Endothelial cell (in vitro differentiated cells): ENCODE data around the gene HESX1. TPM values are rescaled to one million over a fixed set of nuclear protein-coding genes. Genes with fewer than 3 reads are reported as not detected.

Experiments
- DNase-seq: peaks from one replicate; pipeline ENCODE4 v3.0.0; 2021; ENCODE audit warnings: low spot score
- H3K27ac Mint-ChIP-seq: one replicate; pipeline ENCODE4 v1.8.0; 2021; ENCODE audit warnings: mixed read lengths, inconsistent platforms; ENCODE audit not compliant: unreplicated experiment
- H3K27me3 Mint-ChIP-seq: one replicate; pipeline ENCODE4 v1.8.0; 2021; ENCODE audit warnings: mild to moderate bottlenecking, moderate library complexity, mixed read lengths, inconsistent platforms; ENCODE audit not compliant: unreplicated experiment
- H3K36me3 Mint-ChIP-seq: one replicate; pipeline ENCODE4 v1.8.0; 2021; ENCODE audit warnings: mild to moderate bottlenecking, low read depth, mixed read lengths, inconsistent platforms; ENCODE audit not compliant: unreplicated experiment
- H3K4me1 Mint-ChIP-seq: one replicate; pipeline ENCODE4 v1.8.0; 2021; ENCODE audit warnings: mild to moderate bottlenecking, mixed read lengths, inconsistent platforms; ENCODE audit not compliant: unreplicated experiment
- H3K4me3 Mint-ChIP-seq: one replicate; pipeline ENCODE4 v1.8.0; 2021; ENCODE audit warnings: mild to moderate bottlenecking, mixed read lengths, inconsistent platforms; ENCODE audit not compliant: unreplicated experiment
- H3K9me3 Mint-ChIP-seq: one replicate; pipeline ENCODE4 v1.8.0; 2021; ENCODE audit warnings: mixed read lengths, inconsistent platforms; ENCODE audit not compliant: unreplicated experiment
- long read RNA-seq: library from polyadenylated mRNA; unstranded; transcript quantifications from one replicate; pipeline ENCODE4 v2.0.0, GENCODE V29; 2020; ENCODE audit not compliant: unreplicated experiment
- total RNA-seq: library from RNA; stranded (reverse); fragmentation: NEBNext Ultra II Directional; extraction: Animal tissue kit (Norgen Biotek cat#: 25700); gene quantifications from one replicate; pipeline ENCODE4 v1.2.1, GENCODE V29; 2021; ENCODE audit not compliant: unreplicated experiment
- TF ChIP-seq, protein P1 (sequence below): fragments of 200-600 bp; sonication (generic); IDR thresholded peaks from one replicate; pipeline ENCODE4 v1.5.0; 2021; ENCODE audit warnings: antibody characterized with exemption; ENCODE audit not compliant: unreplicated experiment

Gene HESX1
- 1.6 TPM for total RNA-seq
- long read RNA-seq, partial matches to known transcripts, result 0 of 1 reads
- long read RNA-seq, other reads (novel, unspliced or antisense), result 1 of 1 reads

DNA sequence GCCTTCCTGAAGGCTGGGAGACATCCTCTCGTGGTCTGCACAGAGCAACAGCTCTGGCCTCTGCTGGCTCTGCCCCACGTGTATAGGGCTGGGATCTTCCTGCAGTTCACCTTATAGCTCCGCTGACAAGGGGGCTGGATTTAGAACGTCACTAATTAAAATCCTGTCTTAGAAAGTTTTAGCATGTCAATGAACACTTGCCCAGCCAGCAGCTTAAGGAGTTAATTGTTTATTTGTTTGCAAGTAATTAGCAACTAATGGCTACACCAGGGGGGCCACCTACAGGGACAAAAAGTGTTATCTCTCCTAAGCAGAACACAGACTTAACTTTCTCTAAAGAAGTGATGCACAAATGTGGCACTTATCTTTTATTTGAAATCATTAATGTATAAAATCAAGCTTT lies at the start of gene HESX1:
Gene HESX1 (minus strand): TSS at position 84 of the 403 bp plus-strand sequence. CDS start 60 bp downstream, at position 24.
- no peak within 1 kb of the TSS for H3K27ac Mint-ChIP-seq
- no peak within 1 kb of the TSS for H3K4me3 Mint-ChIP-seq
- peak; percentile 25 for DNase-seq

DNA sequence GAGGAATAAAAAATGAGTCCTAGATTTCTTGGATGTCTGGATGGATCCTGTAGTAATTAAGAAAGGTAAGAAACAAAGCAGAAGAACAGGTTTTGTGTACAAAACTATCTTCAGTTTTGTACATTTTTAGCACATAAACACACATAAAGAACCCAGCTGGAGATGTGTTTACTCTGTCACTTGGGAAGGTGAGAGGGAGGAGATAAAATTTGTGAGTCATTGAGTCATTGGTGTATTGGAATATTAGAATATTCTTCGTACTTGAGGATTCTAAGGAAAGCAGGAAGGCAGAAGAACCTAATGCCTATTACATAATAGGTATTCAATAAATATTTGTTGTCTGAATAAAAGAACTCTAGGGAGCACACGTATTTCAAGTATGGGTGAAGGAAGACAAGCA lies 45.2 kb upstream of the HESX1 start:
- Mint-ChIP-seq H3K9me3 (no peaks in the 10 kb centered on the region), H3K4me3 (no peak overlapping the region), H3K27ac (no peak overlapping the region), H3K4me1 (no peaks in the 10 kb centered on the region), H3K27me3 (no peaks in the 10 kb centered on the region), H3K36me3 (peaks cover 5% of the 10 kb centered on the region)
- TF ChIP-seq, protein P1, sequence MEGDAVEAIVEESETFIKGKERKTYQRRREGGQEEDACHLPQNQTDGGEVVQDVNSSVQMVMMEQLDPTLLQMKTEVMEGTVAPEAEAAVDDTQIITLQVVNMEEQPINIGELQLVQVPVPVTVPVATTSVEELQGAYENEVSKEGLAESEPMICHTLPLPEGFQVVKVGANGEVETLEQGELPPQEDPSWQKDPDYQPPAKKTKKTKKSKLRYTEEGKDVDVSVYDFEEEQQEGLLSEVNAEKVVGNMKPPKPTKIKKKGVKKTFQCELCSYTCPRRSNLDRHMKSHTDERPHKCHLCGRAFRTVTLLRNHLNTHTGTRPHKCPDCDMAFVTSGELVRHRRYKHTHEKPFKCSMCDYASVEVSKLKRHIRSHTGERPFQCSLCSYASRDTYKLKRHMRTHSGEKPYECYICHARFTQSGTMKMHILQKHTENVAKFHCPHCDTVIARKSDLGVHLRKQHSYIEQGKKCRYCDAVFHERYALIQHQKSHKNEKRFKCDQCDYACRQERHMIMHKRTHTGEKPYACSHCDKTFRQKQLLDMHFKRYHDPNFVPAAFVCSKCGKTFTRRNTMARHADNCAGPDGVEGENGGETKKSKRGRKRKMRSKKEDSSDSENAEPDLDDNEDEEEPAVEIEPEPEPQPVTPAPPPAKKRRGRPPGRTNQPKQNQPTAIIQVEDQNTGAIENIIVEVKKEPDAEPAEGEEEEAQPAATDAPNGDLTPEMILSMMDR, result no peak
- DNase-seq, result no peak

More for the DNA sequence above, at the start of gene HESX1:
- TF ChIP-seq, protein P1, result no peak
- Mint-ChIP-seq H3K36me3 (no peaks in the 10 kb centered on the region), H3K4me1 (peaks cover 6% of the 10 kb centered on the region), H3K27me3 (no peaks in the 10 kb centered on the region), H3K9me3 (no peaks in the 10 kb centered on the region)

DNA sequence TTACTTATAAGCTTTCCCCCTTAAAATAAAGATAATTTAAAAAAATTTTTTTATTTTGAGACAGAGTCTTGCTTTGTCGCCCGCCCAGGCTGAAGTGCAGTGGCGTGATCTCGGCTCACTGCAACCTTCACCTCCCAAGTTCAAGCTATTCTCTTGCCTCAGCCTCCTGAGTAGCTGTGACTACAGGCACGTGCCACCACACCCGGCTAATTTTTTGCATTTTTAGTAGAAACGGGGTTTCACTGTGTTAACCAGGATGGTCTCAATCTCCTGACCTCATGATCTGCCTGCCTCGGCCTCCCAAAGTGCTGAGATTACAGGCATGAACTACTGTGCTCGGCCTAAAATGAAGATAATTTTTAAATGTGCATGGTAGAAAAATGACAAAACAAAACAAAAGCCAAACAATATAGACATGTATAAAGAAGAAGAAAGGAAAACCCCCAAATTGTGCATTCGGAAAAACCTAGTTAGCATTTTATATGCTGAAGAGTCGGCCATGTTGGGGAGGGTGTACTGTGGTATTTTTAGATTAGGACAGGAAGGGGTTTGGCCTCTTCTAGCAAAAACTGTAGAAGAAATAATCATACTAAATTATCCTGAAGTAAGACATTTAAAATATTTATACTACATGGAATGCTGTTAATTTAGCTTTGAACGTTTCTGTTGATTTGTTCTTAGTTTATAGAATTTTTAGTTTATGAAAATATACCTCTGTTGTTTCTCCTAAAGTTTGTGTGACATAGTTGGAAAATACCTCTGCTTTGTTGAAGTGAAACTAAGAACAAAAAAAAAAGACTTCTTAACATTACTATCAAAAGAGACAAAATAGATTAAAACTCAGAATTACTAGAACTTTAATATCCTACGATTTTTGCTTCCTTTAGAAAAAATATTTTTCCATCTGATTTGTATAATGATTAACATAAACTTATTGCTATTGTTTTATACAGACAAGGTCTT lies 35.1 kb upstream of the HESX1 start:
- Mint-ChIP-seq H3K9me3 (no peaks in the 10 kb centered on the region), H3K27ac (no peak overlapping the region), H3K4me3 (no peak overlapping the region), H3K36me3 (peaks cover 4% of the 10 kb centered on the region), H3K4me1 (no peaks in the 10 kb centered on the region), H3K27me3 (no peaks in the 10 kb centered on the region)
- no peak for DNase-seq
- TF ChIP-seq, protein P1, result no peak

DNA sequence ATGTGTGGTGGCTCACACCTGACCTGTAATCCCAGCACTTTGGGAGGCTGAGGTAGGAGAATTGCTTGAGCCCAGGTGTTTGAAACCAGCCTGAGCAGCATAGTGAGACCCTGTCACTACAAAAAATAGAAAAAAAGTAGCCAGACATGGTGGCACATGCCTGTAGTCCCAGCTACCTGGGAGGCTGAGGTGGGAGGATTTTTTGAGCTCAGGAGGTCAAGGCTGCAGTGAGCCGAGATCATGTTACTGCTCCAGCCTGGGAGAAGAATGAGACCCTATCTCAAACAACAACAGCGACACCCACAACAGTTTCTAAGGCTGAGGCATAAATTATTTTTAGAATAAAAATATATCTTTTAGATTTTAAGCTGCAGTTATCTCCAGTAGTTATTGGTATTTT lies 34.0 kb upstream of the HESX1 start:
- Mint-ChIP-seq H3K9me3 (no peaks in the 10 kb centered on the region), H3K4me1 (no peaks in the 10 kb centered on the region), H3K27me3 (no peaks in the 10 kb centered on the region), H3K27ac (no peak overlapping the region), H3K4me3 (no peak overlapping the region), H3K36me3 (peaks cover 3% of the 10 kb centered on the region)
- no peak for DNase-seq
- TF ChIP-seq, protein P1, result no peak

DNA sequence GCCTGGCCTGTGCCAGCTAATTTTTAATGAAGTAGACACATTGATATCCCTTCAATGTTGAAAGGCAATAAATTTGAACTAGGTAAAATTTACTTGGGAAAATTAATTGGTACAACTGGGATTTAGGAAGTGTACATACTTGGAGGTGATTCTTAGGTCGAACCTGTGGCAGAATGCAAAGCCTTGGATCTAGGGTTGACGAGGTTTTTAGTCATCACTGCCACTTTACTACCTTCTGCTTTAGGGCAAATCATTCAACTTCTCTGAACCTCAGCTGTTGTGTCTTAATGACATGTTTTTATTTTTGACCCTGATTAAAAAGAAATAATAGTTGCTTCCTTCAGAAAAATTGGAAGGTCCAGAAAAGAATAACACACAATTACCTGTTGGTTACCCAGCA lies 30.2 kb upstream of the HESX1 start:
- H3K27me3 Mint-ChIP-seq, result peaks cover 3% of the 10 kb centered on the region
- H3K9me3 Mint-ChIP-seq, result no peaks in the 10 kb centered on the region
- TF ChIP-seq, protein P1, result no peak
- no peak overlapping the region for H3K27ac Mint-ChIP-seq
- DNase-seq, result no peak
- peaks cover 4% of the 10 kb centered on the region for H3K4me1 Mint-ChIP-seq
- no peak overlapping the region for H3K4me3 Mint-ChIP-seq
- peaks cover 7% of the 10 kb centered on the region for H3K36me3 Mint-ChIP-seq
